Loucy (cell line): ENCODE measurements around the gene MYH6.

Experiments
- H2AFZ ChIP-seq: fragments of 200-600 bp; sonication (generic); 2 replicates; pipeline ENCODE4 v1.6.0; 2016; ENCODE audit warnings: antibody characterized with exemption, mild to moderate bottlenecking, low read length, moderate library complexity
- H3F3A ChIP-seq: fragments of 200-600 bp; 2 replicates; pipeline ENCODE4 v1.6.0; 2016; ENCODE audit warnings: antibody characterized with exemption, low read depth, mild to moderate bottlenecking
- H3K27me3 ChIP-seq: fragments of 200-600 bp; sonication (generic); 2 replicates; pipeline ENCODE4 v1.6.1; 2014; ENCODE audit warnings: low read length, mild to moderate bottlenecking; ENCODE audit not compliant: insufficient read depth, poor library complexity, severe bottlenecking
- H3K36me3 ChIP-seq: fragments of 200-600 bp; sonication (generic); 2 replicates; pipeline ENCODE4 v1.6.1; 2016; ENCODE audit warnings: low read length; ENCODE audit not compliant: insufficient read depth
- H3K4me1 ChIP-seq: fragments of 200-600 bp; sonication (generic); 2 replicates; pipeline ENCODE4 v1.5.1; 2014; ENCODE audit warnings: low read length, mild to moderate bottlenecking; ENCODE audit not compliant: insufficient read depth, poor library complexity, severe bottlenecking
- H3K4me2 ChIP-seq: fragments of 200-600 bp; sonication (generic); 2 replicates; pipeline ENCODE4 v1.6.0; 2014; ENCODE audit warnings: antibody characterized with exemption, low read length, low read depth, mild to moderate bottlenecking; ENCODE audit not compliant: poor library complexity, severe bottlenecking
- H3K4me3 ChIP-seq: fragments of 200-600 bp; sonication (generic); 2 replicates; pipeline ENCODE4 v1.5.1; 2014; ENCODE audit warnings: low read length, mild to moderate bottlenecking, mixed read lengths; ENCODE audit not compliant: poor library complexity, severe bottlenecking
- H3K79me2 ChIP-seq: fragments of 200-600 bp; sonication (generic); 2 replicates; pipeline ENCODE4 v1.6.1; 2014; ENCODE audit warnings: low read length; ENCODE audit not compliant: insufficient read depth
- H3K9ac ChIP-seq: fragments of 200-600 bp; sonication (generic); 2 replicates; pipeline ENCODE4 v1.6.0; 2014; ENCODE audit warnings: mild to moderate bottlenecking, low read depth, low read length, moderate library complexity; ENCODE audit not compliant: poor library complexity, severe bottlenecking
- H3K9me2 ChIP-seq: fragments of 200-600 bp; sonication (generic); replicated peaks from 2 replicates; pipeline ENCODE4 v1.6.1; 2016; ENCODE audit warnings: low read depth, low read length, mixed read lengths
- H3K9me3 ChIP-seq: fragments of 200-600 bp; sonication (generic); 2 replicates; pipeline ENCODE4 v1.6.1; 2014; ENCODE audit warnings: mild to moderate bottlenecking, antibody characterized with exemption, low read length, low read depth; ENCODE audit not compliant: insufficient read depth
- H4K20me1 ChIP-seq: fragments of 200-600 bp; sonication (generic); 2 replicates; pipeline ENCODE4 v1.6.0; 2014; ENCODE audit warnings: antibody characterized with exemption, low read length, mild to moderate bottlenecking; ENCODE audit not compliant: insufficient read depth, poor library complexity, severe bottlenecking
- EZH2phosphoT487 ChIP-seq: fragments of 200-600 bp; IDR thresholded peaks from 2 replicates; pipeline ENCODE4 v1.6.1; 2018; ENCODE audit warnings: antibody characterized with exemption, mild to moderate bottlenecking, moderate library complexity, borderline replicate concordance
- TF ChIP-seq, protein P1 (sequence below): fragments of 200-600 bp; sonication (generic); conservative IDR thresholded peaks from 2 replicates; pipeline ENCODE4 v1.5.1; 2014; ENCODE audit warnings: mild to moderate bottlenecking, antibody characterized with exemption, low read length

Gene MYH6

GRCh38 chr14:23355871-23356435 lies 52.1 kb downstream of the MYH6 start:
- TF ChIP-seq EZH2phosphoT487, result no peak
- TF ChIP-seq, protein P1, sequence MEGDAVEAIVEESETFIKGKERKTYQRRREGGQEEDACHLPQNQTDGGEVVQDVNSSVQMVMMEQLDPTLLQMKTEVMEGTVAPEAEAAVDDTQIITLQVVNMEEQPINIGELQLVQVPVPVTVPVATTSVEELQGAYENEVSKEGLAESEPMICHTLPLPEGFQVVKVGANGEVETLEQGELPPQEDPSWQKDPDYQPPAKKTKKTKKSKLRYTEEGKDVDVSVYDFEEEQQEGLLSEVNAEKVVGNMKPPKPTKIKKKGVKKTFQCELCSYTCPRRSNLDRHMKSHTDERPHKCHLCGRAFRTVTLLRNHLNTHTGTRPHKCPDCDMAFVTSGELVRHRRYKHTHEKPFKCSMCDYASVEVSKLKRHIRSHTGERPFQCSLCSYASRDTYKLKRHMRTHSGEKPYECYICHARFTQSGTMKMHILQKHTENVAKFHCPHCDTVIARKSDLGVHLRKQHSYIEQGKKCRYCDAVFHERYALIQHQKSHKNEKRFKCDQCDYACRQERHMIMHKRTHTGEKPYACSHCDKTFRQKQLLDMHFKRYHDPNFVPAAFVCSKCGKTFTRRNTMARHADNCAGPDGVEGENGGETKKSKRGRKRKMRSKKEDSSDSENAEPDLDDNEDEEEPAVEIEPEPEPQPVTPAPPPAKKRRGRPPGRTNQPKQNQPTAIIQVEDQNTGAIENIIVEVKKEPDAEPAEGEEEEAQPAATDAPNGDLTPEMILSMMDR, result no peak
- Histone ChIP-seq H3K4me1 (no peaks in the 10 kb centered on the region), H3K4me3 (no peak overlapping the region), H3K9me3 (no peaks in the 10 kb centered on the region), H3K36me3 (no peaks in the 10 kb centered on the region), H2AFZ (no peak overlapping the region), H3K27me3 (peaks cover 17% of the 10 kb centered on the region), H3K9ac (no peak overlapping the region), H3F3A (no peaks in the 10 kb centered on the region), H3K4me2 (no peak overlapping the region), H3K9me2 (no peaks in the 10 kb centered on the region), H4K20me1 (no peaks in the 10 kb centered on the region), H3K79me2 (no peaks in the 10 kb centered on the region)

DNA sequence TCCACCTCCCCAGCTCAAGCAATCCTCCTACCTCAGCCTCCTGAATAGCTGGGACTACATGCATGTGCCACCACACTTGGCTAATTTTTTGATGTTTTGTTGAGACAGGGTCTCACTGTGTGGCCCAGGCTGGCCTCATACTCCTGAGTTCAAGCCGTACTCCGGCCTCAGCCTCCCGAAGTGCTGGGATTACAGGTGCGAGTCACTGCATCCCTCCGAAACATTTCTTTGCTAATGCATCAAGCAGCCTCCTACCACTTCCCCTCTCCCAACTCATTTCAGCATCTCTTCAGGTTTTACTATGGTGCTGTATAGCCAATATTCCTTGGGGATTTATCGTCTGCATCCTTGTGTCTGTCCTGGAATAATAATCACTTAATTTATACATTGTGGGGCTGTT lies 53.1 kb downstream of the MYH6 start:
- Histone ChIP-seq H3K27me3 (peaks cover 17% of the 10 kb centered on the region), H4K20me1 (no peaks in the 10 kb centered on the region), H3K9ac (no peak overlapping the region), H3K79me2 (no peaks in the 10 kb centered on the region), H3K9me3 (no peaks in the 10 kb centered on the region), H3K4me3 (no peak overlapping the region), H3K4me2 (no peak overlapping the region), H3F3A (no peaks in the 10 kb centered on the region), H3K9me2 (no peaks in the 10 kb centered on the region), H3K4me1 (no peaks in the 10 kb centered on the region), H3K36me3 (no peaks in the 10 kb centered on the region), H2AFZ (no peak overlapping the region)
- TF ChIP-seq EZH2phosphoT487, result no peak
- TF ChIP-seq, protein P1, result no peak

GRCh38 chr14:23353433-23353780 lies 54.7 kb downstream of the MYH6 start:
- no peaks in the 10 kb centered on the region for H3K79me2 ChIP-seq
- TF ChIP-seq, protein P1, result no peak
- TF ChIP-seq EZH2phosphoT487, result no peak
- no peak overlapping the region for H2AFZ ChIP-seq
- H3K4me2 ChIP-seq, result peak overlapping the region; percentile 71
- H3K27me3 ChIP-seq, result peaks cover 17% of the 10 kb centered on the region
- no peaks in the 10 kb centered on the region for H3K36me3 ChIP-seq
- H3F3A ChIP-seq, result no peaks in the 10 kb centered on the region
- H3K9me2 ChIP-seq, result no peaks in the 10 kb centered on the region
- no peaks in the 10 kb centered on the region for H3K9me3 ChIP-seq
- no peaks in the 10 kb centered on the region for H4K20me1 ChIP-seq
- no peak overlapping the region for H3K4me3 ChIP-seq
- H3K9ac ChIP-seq, result no peak overlapping the region
- no peaks in the 10 kb centered on the region for H3K4me1 ChIP-seq
